ENCODE data around the gene MCRIP1. TPM values are rescaled to one million over a fixed set of nuclear protein-coding genes. Genes with fewer than 3 reads are reported as not detected.

The MCRIP1 gene
- total and polyA plus RNA-seq, 9 of the 15 experiments (the other 6 are each of a cell fraction or from before 2014, with no cell fraction given) = 0.39 to 35.8 (median 9.7) TPM

GRCh38 chr17:81821603-81822311, 11.3 kb downstream of the MCRIP1 start (continued):
- TF ChIP-seq BRCA1 (IDR thresholded peaks at IDR 0.05) (no peak), BRCA1 (CRISPR knock-in tag; IDR thresholded peaks at IDR 0.05) (no peak), NR2C1 (IDR thresholded peaks at IDR 0.05) (peak; percentile 52; the same call in 1 of the 2 replicates), NR2C1 (tag; IDR thresholded peaks at IDR 0.05) (peak; percentile 83), ESRRB (CRISPR knock-in tag; IDR thresholded peaks at IDR 0.05; ENCODE audit: borderline replicate concordance) (no peak), HNRNPLL (IDR thresholded peaks at IDR 0.05; ENCODE audit: low read depth, low read length, poor library complexity, severe bottlenecking) (no peak), SP2 (IDR thresholded peaks at IDR 0.05; ENCODE audit: extremely low read depth, low read depth, low read length, poor library complexity, severe bottlenecking) (no peak), GABPB2 (CRISPR knock-in tag; conservative IDR thresholded peaks at IDR 0.05) (no peak; the same call in 1 of the 2 replicates), CBX1 (IDR thresholded peaks at IDR 0.05; ENCODE audit: low read depth) (no peak), ETV5 (CRISPR knock-in tag; IDR thresholded peaks at IDR 0.05; ENCODE audit: low read depth) (peak; percentile 70), GTF2F1 (IDR thresholded peaks at IDR 0.05; ENCODE audit: low read depth, low read length) (no peak), MEF2D (tag; conservative IDR thresholded peaks at IDR 0.05; ENCODE audit: low read depth) (0 out of 2 replicates have a peak, but pooled peaks have one; percentile 48), IFI16 (CRISPR knock-in tag; IDR thresholded peaks at IDR 0.05) (no peak), ETS1 (conservative IDR thresholded peaks at IDR 0.05; ENCODE audit: control insufficient read depth, low read depth, low read length) (no peak; the same call in 1 of the 2 replicates), MAFK (IDR thresholded peaks at IDR 0.05; ENCODE audit: low read length) (no peak), CEBPB (tag; IDR thresholded peaks at IDR 0.05) (no peak), KLF10 (CRISPR knock-in tag; IDR thresholded peaks at IDR 0.05) (no peak), NONO (IDR thresholded peaks at IDR 0.05; ENCODE audit: low read depth in 2 of 2, low read length in 1 of 2) (peak in 1 of 2 experiments; percentile 25; a peak in 1 of 4 replicates), CREB5 (CRISPR knock-in tag; IDR thresholded peaks at IDR 0.05) (no peak), SOX6 (IDR thresholded peaks at IDR 0.05) (peak; percentile 67; the same call in 1 of the 2 replicates), RFX7 (CRISPR knock-in tag; IDR thresholded peaks at IDR 0.05) (no peak), RHOXF2B (CRISPR knock-in tag; conservative IDR thresholded peaks at IDR 0.05) (no peak), STAG1 (CRISPR knock-in tag; IDR thresholded peaks at IDR 0.05; ENCODE audit: borderline replicate concordance) (no peak; the same call in 1 of the 2 replicates), SMARCB1 (IDR thresholded peaks at IDR 0.05; ENCODE audit: insufficient read length, low read depth) (no peak)
- TF ChIP-seq, protein P1, sequence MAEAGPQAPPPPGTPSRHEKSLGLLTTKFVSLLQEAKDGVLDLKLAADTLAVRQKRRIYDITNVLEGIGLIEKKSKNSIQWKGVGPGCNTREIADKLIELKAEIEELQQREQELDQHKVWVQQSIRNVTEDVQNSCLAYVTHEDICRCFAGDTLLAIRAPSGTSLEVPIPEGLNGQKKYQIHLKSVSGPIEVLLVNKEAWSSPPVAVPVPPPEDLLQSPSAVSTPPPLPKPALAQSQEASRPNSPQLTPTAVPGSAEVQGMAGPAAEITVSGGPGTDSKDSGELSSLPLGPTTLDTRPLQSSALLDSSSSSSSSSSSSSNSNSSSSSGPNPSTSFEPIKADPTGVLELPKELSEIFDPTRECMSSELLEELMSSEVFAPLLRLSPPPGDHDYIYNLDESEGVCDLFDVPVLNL (CRISPR knock-in tag; IDR thresholded peaks at IDR 0.05; ENCODE audit: low read depth) = no peak
- TF ChIP-seq, protein P2, sequence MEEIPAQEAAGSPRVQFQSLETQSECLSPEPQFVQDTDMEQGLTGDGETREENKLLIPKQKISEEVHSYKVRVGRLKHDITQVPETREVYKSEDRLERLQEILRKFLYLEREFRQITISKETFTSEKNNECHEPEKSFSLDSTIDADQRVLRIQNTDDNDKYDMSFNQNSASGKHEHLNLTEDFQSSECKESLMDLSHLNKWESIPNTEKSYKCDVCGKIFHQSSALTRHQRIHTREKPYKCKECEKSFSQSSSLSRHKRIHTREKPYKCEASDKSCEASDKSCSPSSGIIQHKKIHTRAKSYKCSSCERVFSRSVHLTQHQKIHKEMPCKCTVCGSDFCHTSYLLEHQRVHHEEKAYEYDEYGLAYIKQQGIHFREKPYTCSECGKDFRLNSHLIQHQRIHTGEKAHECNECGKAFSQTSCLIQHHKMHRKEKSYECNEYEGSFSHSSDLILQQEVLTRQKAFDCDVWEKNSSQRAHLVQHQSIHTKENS (CRISPR knock-in tag; IDR thresholded peaks at IDR 0.05) = no peak

Measured in K562 (cell line).